HepG2 (cell line): Measurements from ENCODE around the gene GRAP. TPM values are rescaled to one million over a fixed set of nuclear protein-coding genes. Genes with fewer than 3 reads are reported as not detected.

Experiments
- CAMTA2 ChIP-seq: sonication (generic); formaldehyde crosslinking; IDR thresholded peaks from 2 replicates; pipeline ENCODE4 v1.4.0; 2020; ENCODE audit warnings: mild to moderate bottlenecking, missing genetic modification reagents, borderline replicate concordance
- HES4 ChIP-seq: sonication (generic); formaldehyde crosslinking; IDR thresholded peaks from 2 replicates; pipeline ENCODE4 v1.9.0; 2021; ENCODE audit warnings: mild to moderate bottlenecking, missing genetic modification reagents, borderline replicate concordance
- KMT2B ChIP-seq: IDR thresholded peaks from 2 replicates; pipeline ENCODE4 v1.6.1; 2016; ENCODE audit warnings: missing genetic modification reagents, missing compliant biosample characterization
- NFIB ChIP-seq: sonication (generic); formaldehyde crosslinking; IDR thresholded peaks from 2 replicates; pipeline ENCODE4 v1.9.0; 2021; ENCODE audit warnings: missing genetic modification reagents, mild to moderate bottlenecking, borderline replicate concordance
- RAD51 ChIP-seq: fragments of 450-650 bp; IDR thresholded peaks from 2 replicates; pipeline ENCODE4 v1.6.1; 2016; ENCODE audit warnings: borderline replicate concordance
- RARA ChIP-seq: IDR thresholded peaks from 2 replicates; pipeline ENCODE4 v1.6.1; 2016; ENCODE audit warnings: missing genetic modification reagents, missing compliant biosample characterization
- SP5 ChIP-seq: IDR thresholded peaks from 2 replicates; pipeline ENCODE4 v1.6.1; 2016; ENCODE audit warnings: low read depth, borderline replicate concordance
- STAT5B ChIP-seq: sonication (generic); formaldehyde crosslinking; IDR thresholded peaks from 2 replicates; pipeline ENCODE4 v1.4.0; 2020; ENCODE audit warnings: missing genetic modification reagents
- TGIF2 ChIP-seq: IDR thresholded peaks from 2 replicates; pipeline ENCODE4 v1.6.1; 2016; ENCODE audit warnings: control low read depth, missing compliant biosample characterization
- ZNF30 ChIP-seq: sonication (generic); formaldehyde crosslinking; IDR thresholded peaks from 2 replicates; pipeline ENCODE4 v1.5.0; 2020; ENCODE audit warnings: mild to moderate bottlenecking, missing genetic modification reagents
- ZNF430 ChIP-seq: sonication (generic); formaldehyde crosslinking; IDR thresholded peaks from 2 replicates; pipeline ENCODE4 v1.9.0; 2021; ENCODE audit warnings: mild to moderate bottlenecking, missing genetic modification reagents
- ZNF468 ChIP-seq: sonication (generic); formaldehyde crosslinking; IDR thresholded peaks from 2 replicates; pipeline ENCODE4 v1.8.0; 2022; ENCODE audit warnings: mild to moderate bottlenecking, moderate library complexity, missing genetic modification reagents
- polyA plus RNA-seq, 8 experiments: library from polyadenylated mRNA; depleted of rRNA in 3 of 8; stranded (reverse) in 7 of 8; unstranded in 1 of 8; fragments of >200 nt; fragmentation: Illumina TruSeq in 4 of 8; extraction: Trizol in 4 of 8; gene quantifications; 2 replicates each; pipeline versions ENCODE4 v1.2.1 to v1.2.3, GENCODE V29; 2011 to 2016; ENCODE audit warnings: low read depth in 4 of 8, missing spikeins in 1 of 8, mixed read lengths in 1 of 8; ENCODE audit not compliant: insufficient read depth in 1 of 8
- total RNA-seq, 5 experiments: library from RNA; depleted of rRNA; stranded (reverse); fragments of >200 nt; fragmentation: Illumina TruSeq; extraction: Trizol; gene quantifications; 2 replicates each; pipeline ENCODE4 v1.2.3, GENCODE V29; 2016; ENCODE audit warnings: low read depth in 1 of 5
- TF ChIP-seq, protein P1 (sequence below): sonication (generic); formaldehyde crosslinking; IDR thresholded peaks from 2 replicates; pipeline ENCODE4 v1.4.0; 2020; ENCODE audit warnings: low read depth, mild to moderate bottlenecking, missing genetic modification reagents
- TF ChIP-seq, protein P2 (sequence below): sonication (generic); formaldehyde crosslinking; IDR thresholded peaks from 2 replicates; pipeline ENCODE4 v1.9.0; 2022; ENCODE audit warnings: low read depth, missing genetic modification reagents
- TF ChIP-seq, protein P3 (sequence below): sonication (generic); formaldehyde crosslinking; IDR thresholded peaks from 2 replicates; pipeline ENCODE4 v1.5.1; 2020; ENCODE audit warnings: missing genetic modification reagents, mild to moderate bottlenecking, borderline replicate concordance
- TF ChIP-seq, protein P4 (sequence below): sonication (generic); formaldehyde crosslinking; IDR thresholded peaks from 2 replicates; pipeline ENCODE4 v1.4.0; 2020; ENCODE audit warnings: missing genetic modification reagents, mild to moderate bottlenecking, borderline replicate concordance
- TF ChIP-seq, protein P5 (sequence below), 2 experiments: fragments of 450-650 bp in 1 of 2; sonication (generic) in 1 of 2; formaldehyde crosslinking; IDR thresholded peaks; 2 replicates each; pipeline versions ENCODE4 v1.5.0 to v1.8.0; 2020 to 2022; ENCODE audit warnings: mild to moderate bottlenecking in 1 of 2, missing genetic modification reagents in 1 of 2
- TF ChIP-seq, protein P6 (sequence below): sonication (generic); formaldehyde crosslinking; IDR thresholded peaks from 2 replicates; pipeline ENCODE4 v1.8.0; 2022; ENCODE audit warnings: mild to moderate bottlenecking, missing genetic modification reagents; ENCODE audit not compliant: insufficient replicate concordance

The GRAP gene
- total and polyA plus RNA-seq, 2 of the 13 experiments (the other 11 are each of a cell fraction or from before 2014, with no cell fraction given), result 0.77 to 1.7 TPM

DNA sequence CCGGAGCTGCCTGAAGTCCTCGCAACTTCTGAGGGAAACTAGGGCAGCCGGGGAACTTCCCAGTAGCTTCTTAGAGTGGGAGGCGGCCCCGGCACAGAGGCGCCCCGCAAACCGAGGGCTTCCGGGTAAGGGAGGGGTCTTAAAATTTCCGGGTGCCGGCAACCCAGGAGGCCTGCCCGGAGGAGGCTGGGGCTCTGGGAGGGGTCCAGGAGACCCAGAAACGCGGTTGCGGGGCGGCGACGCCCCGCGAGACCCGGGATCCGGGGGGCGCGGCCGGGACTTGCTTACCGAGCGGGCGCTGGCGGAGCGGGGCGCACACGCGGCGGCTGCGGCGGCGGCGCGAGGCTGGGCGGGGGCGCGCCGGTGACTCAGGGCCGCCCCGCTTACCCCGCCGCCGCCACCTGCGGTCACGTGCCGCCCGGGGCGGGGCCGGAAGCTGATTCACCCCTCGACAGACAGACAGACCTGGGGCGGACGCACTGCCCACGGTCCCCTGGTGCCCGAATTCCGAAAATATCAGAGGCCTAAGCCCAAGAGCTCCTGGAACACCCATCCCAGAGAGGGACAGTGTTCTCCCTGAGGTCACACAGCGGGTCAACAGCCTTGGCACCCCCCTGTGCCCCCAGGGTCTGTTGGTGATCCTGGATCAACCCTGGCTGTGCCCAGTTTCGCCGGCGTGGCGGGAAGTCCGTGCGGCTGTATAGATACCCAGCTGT lies 42.2 kb downstream of the GRAP start, which contains the start of gene FAM83G (continued):
- TF ChIP-seq TGIF2 (CRISPR knock-in tag) (no peak), RARA (peak; percentile 40; the same call in 1 of the 2 replicates), HES4 (0 out of 2 replicates have a peak, but pooled peaks have one; percentile 37), NFIB (no peak), KMT2B (CRISPR knock-in tag) (no peak), ZNF430 (CRISPR knock-in tag) (no peak), STAT5B (CRISPR knock-in tag) (no peak), ZNF468 (no peak; the same call in 1 of the 2 replicates), SP5 (CRISPR knock-in tag) (0 out of 2 replicates have a peak, but pooled peaks have one; percentile 29), CAMTA2 (no peak), ZNF30 (CRISPR knock-in tag) (no peak), RAD51 (no peak)
- TF ChIP-seq, protein P1, sequence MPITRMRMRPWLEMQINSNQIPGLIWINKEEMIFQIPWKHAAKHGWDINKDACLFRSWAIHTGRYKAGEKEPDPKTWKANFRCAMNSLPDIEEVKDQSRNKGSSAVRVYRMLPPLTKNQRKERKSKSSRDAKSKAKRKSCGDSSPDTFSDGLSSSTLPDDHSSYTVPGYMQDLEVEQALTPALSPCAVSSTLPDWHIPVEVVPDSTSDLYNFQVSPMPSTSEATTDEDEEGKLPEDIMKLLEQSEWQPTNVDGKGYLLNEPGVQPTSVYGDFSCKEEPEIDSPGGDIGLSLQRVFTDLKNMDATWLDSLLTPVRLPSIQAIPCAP (CRISPR knock-in tag), result no peak
- TF ChIP-seq, protein P2, sequence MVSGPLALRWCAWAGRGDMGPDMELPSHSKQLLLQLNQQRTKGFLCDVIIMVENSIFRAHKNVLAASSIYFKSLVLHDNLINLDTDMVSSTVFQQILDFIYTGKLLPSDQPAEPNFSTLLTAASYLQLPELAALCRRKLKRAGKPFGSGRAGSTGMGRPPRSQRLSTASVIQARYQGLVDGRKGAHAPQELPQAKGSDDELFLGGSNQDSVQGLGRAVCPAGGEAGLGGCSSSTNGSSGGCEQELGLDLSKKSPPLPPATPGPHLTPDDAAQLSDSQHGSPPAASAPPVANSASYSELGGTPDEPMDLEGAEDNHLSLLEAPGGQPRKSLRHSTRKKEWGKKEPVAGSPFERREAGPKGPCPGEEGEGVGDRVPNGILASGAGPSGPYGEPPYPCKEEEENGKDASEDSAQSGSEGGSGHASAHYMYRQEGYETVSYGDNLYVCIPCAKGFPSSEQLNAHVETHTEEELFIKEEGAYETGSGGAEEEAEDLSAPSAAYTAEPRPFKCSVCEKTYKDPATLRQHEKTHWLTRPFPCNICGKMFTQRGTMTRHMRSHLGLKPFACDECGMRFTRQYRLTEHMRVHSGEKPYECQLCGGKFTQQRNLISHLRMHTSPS, result 0 out of 2 replicates have a peak, but pooled peaks have one; percentile 57
- TF ChIP-seq, protein P3, sequence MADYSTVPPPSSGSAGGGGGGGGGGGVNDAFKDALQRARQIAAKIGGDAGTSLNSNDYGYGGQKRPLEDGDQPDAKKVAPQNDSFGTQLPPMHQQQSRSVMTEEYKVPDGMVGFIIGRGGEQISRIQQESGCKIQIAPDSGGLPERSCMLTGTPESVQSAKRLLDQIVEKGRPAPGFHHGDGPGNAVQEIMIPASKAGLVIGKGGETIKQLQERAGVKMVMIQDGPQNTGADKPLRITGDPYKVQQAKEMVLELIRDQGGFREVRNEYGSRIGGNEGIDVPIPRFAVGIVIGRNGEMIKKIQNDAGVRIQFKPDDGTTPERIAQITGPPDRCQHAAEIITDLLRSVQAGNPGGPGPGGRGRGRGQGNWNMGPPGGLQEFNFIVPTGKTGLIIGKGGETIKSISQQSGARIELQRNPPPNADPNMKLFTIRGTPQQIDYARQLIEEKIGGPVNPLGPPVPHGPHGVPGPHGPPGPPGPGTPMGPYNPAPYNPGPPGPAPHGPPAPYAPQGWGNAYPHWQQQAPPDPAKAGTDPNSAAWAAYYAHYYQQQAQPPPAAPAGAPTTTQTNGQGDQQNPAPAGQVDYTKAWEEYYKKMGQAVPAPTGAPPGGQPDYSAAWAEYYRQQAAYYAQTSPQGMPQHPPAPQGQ (CRISPR knock-in tag), result no peak
- TF ChIP-seq, protein P4, sequence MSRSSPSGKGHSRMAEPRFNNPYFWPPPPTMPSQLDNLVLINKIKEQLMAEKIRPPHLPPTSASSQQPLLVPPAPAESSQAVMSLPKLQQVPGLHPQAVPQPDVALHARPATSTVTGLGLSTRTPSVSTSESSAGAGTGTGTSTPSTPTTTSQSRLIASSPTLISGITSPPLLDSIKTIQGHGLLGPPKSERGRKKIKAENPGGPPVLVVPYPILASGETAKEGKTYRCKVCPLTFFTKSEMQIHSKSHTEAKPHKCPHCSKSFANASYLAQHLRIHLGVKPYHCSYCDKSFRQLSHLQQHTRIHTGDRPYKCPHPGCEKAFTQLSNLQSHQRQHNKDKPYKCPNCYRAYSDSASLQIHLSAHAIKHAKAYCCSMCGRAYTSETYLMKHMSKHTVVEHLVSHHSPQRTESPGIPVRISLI (CRISPR knock-in tag), result no peak
- TF ChIP-seq, protein P5, sequence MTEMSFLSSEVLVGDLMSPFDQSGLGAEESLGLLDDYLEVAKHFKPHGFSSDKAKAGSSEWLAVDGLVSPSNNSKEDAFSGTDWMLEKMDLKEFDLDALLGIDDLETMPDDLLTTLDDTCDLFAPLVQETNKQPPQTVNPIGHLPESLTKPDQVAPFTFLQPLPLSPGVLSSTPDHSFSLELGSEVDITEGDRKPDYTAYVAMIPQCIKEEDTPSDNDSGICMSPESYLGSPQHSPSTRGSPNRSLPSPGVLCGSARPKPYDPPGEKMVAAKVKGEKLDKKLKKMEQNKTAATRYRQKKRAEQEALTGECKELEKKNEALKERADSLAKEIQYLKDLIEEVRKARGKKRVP (CRISPR knock-in tag; IDR thresholded peaks at IDR 0.05), result no peak
- TF ChIP-seq, protein P6, sequence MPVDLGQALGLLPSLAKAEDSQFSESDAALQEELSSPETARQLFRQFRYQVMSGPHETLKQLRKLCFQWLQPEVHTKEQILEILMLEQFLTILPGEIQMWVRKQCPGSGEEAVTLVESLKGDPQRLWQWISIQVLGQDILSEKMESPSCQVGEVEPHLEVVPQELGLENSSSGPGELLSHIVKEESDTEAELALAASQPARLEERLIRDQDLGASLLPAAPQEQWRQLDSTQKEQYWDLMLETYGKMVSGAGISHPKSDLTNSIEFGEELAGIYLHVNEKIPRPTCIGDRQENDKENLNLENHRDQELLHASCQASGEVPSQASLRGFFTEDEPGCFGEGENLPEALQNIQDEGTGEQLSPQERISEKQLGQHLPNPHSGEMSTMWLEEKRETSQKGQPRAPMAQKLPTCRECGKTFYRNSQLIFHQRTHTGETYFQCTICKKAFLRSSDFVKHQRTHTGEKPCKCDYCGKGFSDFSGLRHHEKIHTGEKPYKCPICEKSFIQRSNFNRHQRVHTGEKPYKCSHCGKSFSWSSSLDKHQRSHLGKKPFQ, result no peak
